HepG2 (cell line): ENCODE measurements around the gene MTR. TPM values are rescaled to one million over a fixed set of nuclear protein-coding genes. Genes with fewer than 3 reads are reported as not detected.
A peak's percentile ranks its signal among the peaks of the same experiment; 100 is the strongest.

Experiments used
- AGO2 ChIP-seq: fragments of 200-400 bp; formaldehyde crosslinking; optimal IDR thresholded peaks from 2 replicates; pipeline ENCODE3; 2017; ENCODE audit warnings: mild to moderate bottlenecking, low read depth, low read length, moderate library complexity
- CBX1 ChIP-seq: IDR thresholded peaks from one replicate; pipeline ENCODE4 v1.6.1; 2016; ENCODE audit warnings: antibody characterized with exemption, low read depth
- ELF1 ChIP-seq: sonication (generic); formaldehyde crosslinking; IDR thresholded peaks from 2 replicates; pipeline ENCODE4 v1.4.0; 2020; ENCODE audit warnings: missing genetic modification reagents
- IKZF4 ChIP-seq: sonication (generic); formaldehyde crosslinking; IDR thresholded peaks from 2 replicates; pipeline ENCODE4 v1.5.1; 2020; ENCODE audit warnings: borderline replicate concordance, mild to moderate bottlenecking, low read depth, missing genetic modification reagents; ENCODE audit errors: not compliant biosample characterization
- IRF1 ChIP-seq: sonication (generic); formaldehyde crosslinking; IDR thresholded peaks from 2 replicates; pipeline ENCODE4 v1.4.0; 2020; ENCODE audit warnings: low read depth, mild to moderate bottlenecking, missing genetic modification reagents
- KLF9 ChIP-seq: IDR thresholded peaks from 2 replicates; pipeline ENCODE4 v1.6.1; 2016; ENCODE audit warnings: low read depth
- MEIS2 ChIP-seq: sonication (generic); formaldehyde crosslinking; IDR thresholded peaks from 2 replicates; pipeline ENCODE4 v1.9.0; 2021; ENCODE audit warnings: mild to moderate bottlenecking, missing genetic modification reagents
- MLX ChIP-seq: IDR thresholded peaks from 2 replicates; pipeline ENCODE4 v1.6.1; 2016
- ONECUT2 ChIP-seq: sonication (generic); formaldehyde crosslinking; IDR thresholded peaks from 2 replicates; pipeline ENCODE4 v1.4.0; 2020; ENCODE audit warnings: missing genetic modification reagents
- PLRG1 ChIP-seq: fragments of 450-650 bp; conservative IDR thresholded peaks from 2 replicates; pipeline ENCODE4 v1.6.1; 2016
- SPEN ChIP-seq: sonication (generic); formaldehyde crosslinking; IDR thresholded peaks from 2 replicates; pipeline ENCODE4 v1.5.1; 2020; ENCODE audit warnings: low read depth, mild to moderate bottlenecking, missing genetic modification reagents
- STAG1 ChIP-seq: sonication (generic); formaldehyde crosslinking; IDR thresholded peaks from 2 replicates; pipeline ENCODE4 v1.4.0; 2020; ENCODE audit warnings: missing genetic modification reagents
- STAT5B ChIP-seq: sonication (generic); formaldehyde crosslinking; IDR thresholded peaks from 2 replicates; pipeline ENCODE4 v1.4.0; 2020; ENCODE audit warnings: missing genetic modification reagents
- TFE3 ChIP-seq: IDR thresholded peaks from 2 replicates; pipeline ENCODE4 v1.6.1; 2016
- THYN1 ChIP-seq: sonication (generic); formaldehyde crosslinking; IDR thresholded peaks from 2 replicates; pipeline ENCODE4 v1.8.1; 2023; ENCODE audit warnings: low read depth, mild to moderate bottlenecking, moderate library complexity, missing genetic modification reagents, borderline replicate concordance
- TIGD3 ChIP-seq: sonication (generic); formaldehyde crosslinking; IDR thresholded peaks from 2 replicates; pipeline ENCODE4 v1.5.1; 2020; ENCODE audit warnings: mild to moderate bottlenecking, missing genetic modification reagents, borderline replicate concordance
- TRIM24 ChIP-seq: sonication (generic); formaldehyde crosslinking; IDR thresholded peaks from 2 replicates; pipeline ENCODE4 v1.8.0; 2022; ENCODE audit warnings: mild to moderate bottlenecking, missing genetic modification reagents
- ZBTB8A ChIP-seq: sonication (generic); formaldehyde crosslinking; IDR thresholded peaks from 2 replicates; pipeline ENCODE4 v1.4.0; 2020; ENCODE audit warnings: mild to moderate bottlenecking, low read depth, missing genetic modification reagents, borderline replicate concordance
- ZNF121 ChIP-seq: sonication (generic); formaldehyde crosslinking; IDR thresholded peaks from 2 replicates; pipeline ENCODE4 v1.5.0; 2020; ENCODE audit warnings: mild to moderate bottlenecking, missing genetic modification reagents
- ZNF383 ChIP-seq: sonication (generic); formaldehyde crosslinking; IDR thresholded peaks from 2 replicates; pipeline ENCODE4 v1.4.0; 2020; ENCODE audit warnings: missing genetic modification reagents, mild to moderate bottlenecking, borderline replicate concordance
- ZNF597 ChIP-seq: sonication (generic); formaldehyde crosslinking; IDR thresholded peaks from 2 replicates; pipeline ENCODE4 v1.5.0; 2020; ENCODE audit warnings: missing genetic modification reagents
- ZNF782 ChIP-seq: sonication (generic); formaldehyde crosslinking; IDR thresholded peaks from 2 replicates; pipeline ENCODE4 v1.4.0; 2020; ENCODE audit warnings: missing genetic modification reagents, mild to moderate bottlenecking, borderline replicate concordance
- ZNF790 ChIP-seq: sonication (generic); formaldehyde crosslinking; IDR thresholded peaks from 2 replicates; pipeline ENCODE4 v1.8.0; 2022; ENCODE audit warnings: missing genetic modification reagents, mild to moderate bottlenecking, borderline replicate concordance
- ZSCAN20 ChIP-seq: sonication (generic); formaldehyde crosslinking; IDR thresholded peaks from 2 replicates; pipeline ENCODE4 v1.4.0; 2020; ENCODE audit warnings: missing genetic modification reagents, mild to moderate bottlenecking, borderline replicate concordance
- polyA plus RNA-seq, 8 experiments: library from polyadenylated mRNA; depleted of rRNA in 3 of 8; stranded (reverse) in 7 of 8; unstranded in 1 of 8; fragments of >200 nt; fragmentation: Illumina TruSeq in 4 of 8; extraction: Trizol in 4 of 8; gene quantifications; 2 replicates each; pipeline versions ENCODE4 v1.2.1 to v1.2.3, GENCODE V29; 2011 to 2016; ENCODE audit warnings: low read depth in 4 of 8, missing spikeins in 1 of 8, mixed read lengths in 1 of 8; ENCODE audit not compliant: insufficient read depth in 1 of 8
- total RNA-seq, 5 experiments: library from RNA; depleted of rRNA; stranded (reverse); fragments of >200 nt; fragmentation: Illumina TruSeq; extraction: Trizol; gene quantifications; 2 replicates each; pipeline ENCODE4 v1.2.3, GENCODE V29; 2016; ENCODE audit warnings: low read depth in 1 of 5
- TF ChIP-seq, protein P1 (sequence below): sonication (generic); formaldehyde crosslinking; IDR thresholded peaks from 2 replicates; pipeline ENCODE4 v1.8.0; 2022; ENCODE audit warnings: missing genetic modification reagents, low read depth, mild to moderate bottlenecking, borderline replicate concordance

MTR gene
- total and polyA plus RNA-seq, 2 of the 13 experiments (the other 11 are each of a cell fraction or from before 2014, with no cell fraction given) = 16.3 to 36.1 TPM

GRCh38 chr1:236904892-236905741 lies 110.0 kb downstream of the MTR start (continued):
- peak; percentile 73; the same call in 1 of the 2 replicates for TF ChIP-seq TFE3 (CRISPR knock-in tag)
- TF ChIP-seq PLRG1 = no peak
- TF ChIP-seq SPEN = no peak
- TF ChIP-seq ZNF782 = no peak
- peak; percentile 51; the same call in 1 of the 2 replicates for TF ChIP-seq MLX
- TF ChIP-seq MEIS2 (CRISPR knock-in tag) = peak; percentile 57; the same call in 1 of the 2 replicates
- TF ChIP-seq ZNF790 = no peak
- TF ChIP-seq ZNF383 (CRISPR knock-in tag) = no peak
- TF ChIP-seq, protein P1, sequence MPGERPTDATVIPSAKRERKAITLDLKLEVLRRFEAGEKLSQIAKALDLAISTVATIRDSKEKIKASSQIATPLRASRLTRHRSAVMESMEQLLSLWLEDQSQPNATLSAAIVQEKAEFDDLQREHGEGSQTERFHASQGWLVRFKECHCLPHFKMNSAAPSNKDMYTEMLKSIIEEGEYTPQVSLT = no peak
- no peak for TF ChIP-seq ZBTB8A (CRISPR knock-in tag)
- TF ChIP-seq ONECUT2 (CRISPR knock-in tag) = no peak
- TF ChIP-seq ELF1 (CRISPR knock-in tag) = no peak
- TF ChIP-seq STAG1 (CRISPR knock-in tag) = no peak
- no peak for TF ChIP-seq TRIM24
- no peak for TF ChIP-seq IRF1 (CRISPR knock-in tag)
- TF ChIP-seq CBX1 = no peak
- no peak for TF ChIP-seq TIGD3 (CRISPR knock-in tag)
- no peak for TF ChIP-seq THYN1 (CRISPR knock-in tag)
- TF ChIP-seq KLF9 = no peak
- no peak for TF ChIP-seq ZNF597
- TF ChIP-seq IKZF4 (CRISPR knock-in tag) = no peak
- no peak for TF ChIP-seq ZSCAN20 (CRISPR knock-in tag)
- no peak for TF ChIP-seq AGO2
- TF ChIP-seq STAT5B (CRISPR knock-in tag) = no peak
- no peak for TF ChIP-seq ZNF121
